ENCODE measurements around the gene RFC1.

Gene RFC1

GRCh38 chr4:39308611-39309010 lies 57.6 kb downstream of the RFC1 start:
- ATAC-seq (ENCODE audit: low read depth), result no peak
- no peak overlapping the region for H3K27ac ChIP-seq (ENCODE audit: poor library complexity, severe bottlenecking)
- TF ChIP-seq CTCF (IDR thresholded peaks at IDR 0.05; ENCODE audit: poor library complexity, severe bottlenecking), result no peak
- H3K27me3 ChIP-seq (ENCODE audit: insufficient read depth, poor library complexity, severe bottlenecking), result no peaks in the 10 kb centered on the region
- no peak for DNase-seq (ENCODE audit: low spot score)
- H3K4me3 ChIP-seq (ENCODE audit: severe bottlenecking), result no peak overlapping the region
- H3K4me1 ChIP-seq (ENCODE audit: insufficient read depth, poor library complexity, severe bottlenecking), result no peaks in the 10 kb centered on the region
- no peaks in the 10 kb centered on the region for H3K9me3 ChIP-seq (ENCODE audit: severe bottlenecking)
- peaks cover 91% of the 10 kb centered on the region for H3K36me3 ChIP-seq (ENCODE audit: low read depth)

GRCh38 chr4:39305912-39306677 lies 60.1 kb downstream of the RFC1 start:
- H3K27ac ChIP-seq (ENCODE audit: poor library complexity, severe bottlenecking), result no peak overlapping the region
- peaks cover 91% of the 10 kb centered on the region for H3K36me3 ChIP-seq (ENCODE audit: low read depth)
- H3K4me3 ChIP-seq (ENCODE audit: severe bottlenecking), result no peak overlapping the region
- DNase-seq (ENCODE audit: low spot score) (no peak), ATAC-seq (ENCODE audit: low read depth) (no peak)
- H3K27me3 ChIP-seq (ENCODE audit: insufficient read depth, poor library complexity, severe bottlenecking), result no peaks in the 10 kb centered on the region
- no peaks in the 10 kb centered on the region for H3K9me3 ChIP-seq (ENCODE audit: severe bottlenecking)
- H3K4me1 ChIP-seq (ENCODE audit: insufficient read depth, poor library complexity, severe bottlenecking), result no peaks in the 10 kb centered on the region
- no peak for TF ChIP-seq CTCF (IDR thresholded peaks at IDR 0.05; ENCODE audit: poor library complexity, severe bottlenecking)

GRCh38 chr4:39304651-39305050 lies 61.5 kb downstream of the RFC1 start:
- Histone ChIP-seq H3K4me1 (ENCODE audit: insufficient read depth, poor library complexity, severe bottlenecking) (no peaks in the 10 kb centered on the region), H3K27ac (ENCODE audit: poor library complexity, severe bottlenecking) (no peak overlapping the region), H3K4me3 (ENCODE audit: severe bottlenecking) (no peak overlapping the region), H3K36me3 (ENCODE audit: low read depth) (peaks cover 91% of the 10 kb centered on the region), H3K27me3 (ENCODE audit: insufficient read depth, poor library complexity, severe bottlenecking) (no peaks in the 10 kb centered on the region), H3K9me3 (ENCODE audit: severe bottlenecking) (no peaks in the 10 kb centered on the region)
- DNase-seq (ENCODE audit: low spot score) (no peak), ATAC-seq (ENCODE audit: low read depth) (no peak)
- no peak for TF ChIP-seq CTCF (IDR thresholded peaks at IDR 0.05; ENCODE audit: poor library complexity, severe bottlenecking)

- no peak overlapping the region for H3K27ac ChIP-seq (ENCODE audit: poor library complexity, severe bottlenecking)
- H3K4me1 ChIP-seq (ENCODE audit: insufficient read depth, poor library complexity, severe bottlenecking), result no peaks in the 10 kb centered on the region
- no peak for TF ChIP-seq CTCF (IDR thresholded peaks at IDR 0.05; ENCODE audit: poor library complexity, severe bottlenecking)
- no peak for ATAC-seq (ENCODE audit: low read depth)
- no peaks in the 10 kb centered on the region for H3K9me3 ChIP-seq (ENCODE audit: severe bottlenecking)
- peaks cover 91% of the 10 kb centered on the region for H3K36me3 ChIP-seq (ENCODE audit: low read depth)
- H3K27me3 ChIP-seq (ENCODE audit: insufficient read depth, poor library complexity, severe bottlenecking), result no peaks in the 10 kb centered on the region
- no peak for DNase-seq (ENCODE audit: low spot score)
- H3K4me3 ChIP-seq (ENCODE audit: severe bottlenecking), result no peak overlapping the region
Measured at GRCh38 chr4:39303871-39304270, 62.3 kb downstream of the RFC1 start.

- Histone ChIP-seq H3K4me3 (ENCODE audit: severe bottlenecking) (no peak overlapping the region), H3K27me3 (ENCODE audit: insufficient read depth, poor library complexity, severe bottlenecking) (no peaks in the 10 kb centered on the region), H3K27ac (ENCODE audit: poor library complexity, severe bottlenecking) (no peak overlapping the region), H3K4me1 (ENCODE audit: insufficient read depth, poor library complexity, severe bottlenecking) (no peaks in the 10 kb centered on the region), H3K36me3 (ENCODE audit: low read depth) (peaks cover 91% of the 10 kb centered on the region), H3K9me3 (ENCODE audit: severe bottlenecking) (no peaks in the 10 kb centered on the region)
- ATAC-seq (ENCODE audit: low read depth) (no peak), DNase-seq (ENCODE audit: low spot score) (no peak)
- TF ChIP-seq CTCF (IDR thresholded peaks at IDR 0.05; ENCODE audit: poor library complexity, severe bottlenecking), result no peak
Measured at GRCh38 chr4:39302901-39303300, 63.3 kb downstream of the RFC1 start.

All from RWPE2 (cell line).